IPS-18a (cell line): ENCODE data around the gene LYZL1.
"Not testable (repeated sequence)": the region's sequence is repeated elsewhere in the genome, so short reads cannot be mapped to it uniquely, and the experiment has no call there.

ENCODE experiments used
- H3K27ac ChIP-seq: one replicate; pipeline ENCODE4 v1.5.1; 2013; ENCODE audit warnings: low read length
- H3K27me3 ChIP-seq: one replicate; pipeline ENCODE4 v1.6.1; 2013; ENCODE audit warnings: mild to moderate bottlenecking, low read length; ENCODE audit not compliant: control insufficient read depth, insufficient read depth
- H3K36me3 ChIP-seq: one replicate; pipeline ENCODE4 v1.6.1; 2013; ENCODE audit warnings: low read depth, low read length; ENCODE audit not compliant: control insufficient read depth
- H3K4me1 ChIP-seq: one replicate; pipeline ENCODE4 v1.6.1; 2013; ENCODE audit warnings: low read depth, low read length; ENCODE audit not compliant: control insufficient read depth
- H3K4me3 ChIP-seq: one replicate; pipeline ENCODE4 v1.5.1; 2013; ENCODE audit warnings: low read length
- H3K9ac ChIP-seq: one replicate; pipeline ENCODE4 v1.6.1; 2013; ENCODE audit warnings: mild to moderate bottlenecking, low read length, moderate library complexity
- H3K9me3 ChIP-seq: one replicate; pipeline ENCODE4 v1.6.1; 2013; ENCODE audit warnings: low read depth, low read length; ENCODE audit not compliant: control insufficient read depth

Gene LYZL1

GRCh38 chr10:29291561-29291960 lies 2.7 kb downstream of the LYZL1 start:
- H3K4me3 ChIP-seq, H3K27me3 ChIP-seq, H3K36me3 ChIP-seq, H3K9me3 ChIP-seq, H3K27ac ChIP-seq, H3K9ac ChIP-seq, H3K4me1 ChIP-seq: not testable (repeated sequence)

- not testable (repeated sequence) for H3K4me1 ChIP-seq, H3K9ac ChIP-seq, H3K27ac ChIP-seq, H3K36me3 ChIP-seq, H3K27me3 ChIP-seq, H3K9me3 ChIP-seq, H3K4me3 ChIP-seq
Measured at GRCh38 chr10:29292406-29292805, 3.5 kb downstream of the LYZL1 start.

- no peaks in the 10 kb centered on the region for H3K36me3 ChIP-seq
- peaks cover 6% of the 10 kb centered on the region for H3K9me3 ChIP-seq
- H3K9ac ChIP-seq: no peak overlapping the region
- H3K4me1 ChIP-seq: no peaks in the 10 kb centered on the region
- H3K4me3 ChIP-seq: no peak overlapping the region
- no peaks in the 10 kb centered on the region for H3K27me3 ChIP-seq
- no peak overlapping the region for H3K27ac ChIP-seq
Measured at GRCh38 chr10:29295813-29296212, 6.9 kb downstream of the LYZL1 start.

- Histone ChIP-seq H3K9me3 (peaks cover 14% of the 10 kb centered on the region), H3K4me1 (peaks cover 1% of the 10 kb centered on the region), H3K27ac (no peak overlapping the region), H3K4me3 (no peak overlapping the region), H3K27me3 (no peaks in the 10 kb centered on the region), H3K36me3 (no peaks in the 10 kb centered on the region), H3K9ac (no peak overlapping the region)
Measured at GRCh38 chr10:29297678-29298077, 8.8 kb downstream of the LYZL1 start.

GRCh38 chr10:29301359-29301910 lies 12.6 kb downstream of the LYZL1 start:
- no peaks in the 10 kb centered on the region for H3K27me3 ChIP-seq
- H3K9me3 ChIP-seq: peaks cover 11% of the 10 kb centered on the region

GRCh38 chr10:29302499-29302898 lies 13.6 kb downstream of the LYZL1 start:
- peaks cover 8% of the 10 kb centered on the region for H3K9me3 ChIP-seq
- peaks cover 8% of the 10 kb centered on the region for H3K4me1 ChIP-seq
- no peak overlapping the region for H3K4me3 ChIP-seq
- H3K27me3 ChIP-seq: no peaks in the 10 kb centered on the region
- H3K27ac ChIP-seq: peak overlapping the region; percentile 59
- H3K36me3 ChIP-seq: no peaks in the 10 kb centered on the region
- H3K9ac ChIP-seq: no peak overlapping the region

More at GRCh38 chr10:29301359-29301910, 12.6 kb downstream of the LYZL1 start:
- Histone ChIP-seq H3K27ac (no peak overlapping the region), H3K36me3 (no peaks in the 10 kb centered on the region), H3K4me1 (peaks cover 8% of the 10 kb centered on the region), H3K4me3 (no peak overlapping the region), H3K9ac (no peak overlapping the region)

GRCh38 chr10:29304264-29304994 lies 15.6 kb downstream of the LYZL1 start:
- Histone ChIP-seq H3K27ac (no peak overlapping the region), H3K4me3 (no peak overlapping the region), H3K9me3 (peaks cover 8% of the 10 kb centered on the region), H3K27me3 (no peaks in the 10 kb centered on the region), H3K36me3 (no peaks in the 10 kb centered on the region), H3K9ac (no peak overlapping the region), H3K4me1 (peaks cover 8% of the 10 kb centered on the region)

- Histone ChIP-seq H3K4me1 (peaks cover 8% of the 10 kb centered on the region), H3K9ac (no peak overlapping the region), H3K9me3 (peaks cover 8% of the 10 kb centered on the region), H3K36me3 (no peaks in the 10 kb centered on the region), H3K27ac (no peak overlapping the region), H3K4me3 (no peak overlapping the region), H3K27me3 (no peaks in the 10 kb centered on the region)
Measured at GRCh38 chr10:29304995-29305335, 16.1 kb downstream of the LYZL1 start.

GRCh38 chr10:29306688-29307087 lies 17.8 kb downstream of the LYZL1 start:
- no peak overlapping the region for H3K27ac ChIP-seq
- no peak overlapping the region for H3K4me3 ChIP-seq
- no peaks in the 10 kb centered on the region for H3K36me3 ChIP-seq
- H3K9ac ChIP-seq: no peak overlapping the region
- no peaks in the 10 kb centered on the region for H3K27me3 ChIP-seq
- H3K9me3 ChIP-seq: peaks cover 4% of the 10 kb centered on the region
- peaks cover 8% of the 10 kb centered on the region for H3K4me1 ChIP-seq

GRCh38 chr10:29308142-29308541 lies 19.3 kb downstream of the LYZL1 start:
- H3K36me3 ChIP-seq, H3K4me3 ChIP-seq, H3K27ac ChIP-seq, H3K4me1 ChIP-seq, H3K9me3 ChIP-seq, H3K9ac ChIP-seq, H3K27me3 ChIP-seq: not testable (repeated sequence)

GRCh38 chr10:29309465-29309864 lies 20.6 kb downstream of the LYZL1 start:
- H3K27ac ChIP-seq: no peak overlapping the region
- H3K9ac ChIP-seq: no peak overlapping the region
- H3K36me3 ChIP-seq: no peaks in the 10 kb centered on the region
- no peaks in the 10 kb centered on the region for H3K9me3 ChIP-seq
- H3K4me3 ChIP-seq: no peak overlapping the region
- no peaks in the 10 kb centered on the region for H3K27me3 ChIP-seq
- H3K4me1 ChIP-seq: no peaks in the 10 kb centered on the region

GRCh38 chr10:29310463-29310862 lies 21.6 kb downstream of the LYZL1 start:
- not testable (repeated sequence) for H3K9ac ChIP-seq, H3K27ac ChIP-seq, H3K36me3 ChIP-seq

More at GRCh38 chr10:29310463-29310862, 21.6 kb downstream of the LYZL1 start:
- not testable (repeated sequence) for H3K9me3 ChIP-seq, H3K4me1 ChIP-seq, H3K27me3 ChIP-seq, H3K4me3 ChIP-seq
